ENCODE results near the gene EP400.

Gene EP400

GRCh38 chr12:131963381-131963780, 13.6 kb downstream of the EP400 start:
- Histone ChIP-seq H3K14ac (ENCODE audit: low read length) (no peak overlapping the region), H2BK15ac (ENCODE audit: low read length) (no peak overlapping the region), H3K4me1 (ENCODE audit: control insufficient read depth in 2 of 2, insufficient read depth in 1 of 2, low read depth in 1 of 2, low read length in 2 of 2) (no peaks in the 10 kb centered on the region), H3K79me1 (ENCODE audit: low read depth, low read length) (peaks cover 9% of the 10 kb centered on the region), H2BK120ac (ENCODE audit: low read depth, low read length) (no peak overlapping the region), H3K27me3 (ENCODE audit: control insufficient read depth in 3 of 3, insufficient read depth in 3 of 3, low read depth in 1 of 3, low read length in 3 of 3) (no peaks in the 10 kb centered on the region), H3K9me3 (replicated peaks in 1 of 2; ENCODE audit: control insufficient read depth in 2 of 2, insufficient read depth in 1 of 2, low read depth in 1 of 2, low read length in 2 of 2) (no peaks in the 10 kb centered on the region), H2AFZ (ENCODE audit: low read length) (no peak overlapping the region), H2BK5ac (ENCODE audit: low read length) (no peak overlapping the region), H3K36me3 (replicated peaks in 1 of 2; ENCODE audit: control insufficient read depth in 2 of 2, insufficient read depth in 2 of 2, low read length in 2 of 2) (peaks cover 7 to 63% of the 10 kb centered on the region in 2 donors), H3K23ac (ENCODE audit: low read depth, low read length, poor library complexity) (no peak overlapping the region), H4K8ac (ENCODE audit: low read depth, low read length) (no peak overlapping the region), H2AK5ac (ENCODE audit: low read depth, low read length) (no peak overlapping the region), H3K9ac (ENCODE audit: low read depth, low read length, poor library complexity) (no peak overlapping the region), H3K18ac (ENCODE audit: low read length) (no peak overlapping the region), H2BK12ac (ENCODE audit: low read length) (no peak overlapping the region), H3K4ac (ENCODE audit: low read length) (no peak overlapping the region), H3K27ac (replicated peaks; ENCODE audit: low read length) (no peak overlapping the region), H3K4me3 (ENCODE audit: low read length in 2 of 2) (no peak overlapping the region), H4K91ac (ENCODE audit: low read depth, low read length, poor library complexity) (no peak overlapping the region), H3K4me2 (ENCODE audit: insufficient read depth, low read length, poor library complexity, severe bottlenecking) (no peak overlapping the region)
- no peak for DNase-seq (ENCODE audit: low spot score)
- no CpG with 5 or more reads among the region's 4 CpGs for WGBS, 2 donors (ENCODE audit: extremely low coverage in 2 of 2, insufficient read length in 2 of 2, insufficient replicate concordance in 1 of 2)

GRCh38 chr12:131965073-131965472, 15.3 kb downstream of the EP400 start:
- Histone ChIP-seq H3K4me1 (ENCODE audit: control insufficient read depth in 2 of 2, insufficient read depth in 1 of 2, low read depth in 1 of 2, low read length in 2 of 2) (no peaks in the 10 kb centered on the region), H3K27ac (replicated peaks; ENCODE audit: low read length) (no peak overlapping the region), H2BK5ac (ENCODE audit: low read length) (no peak overlapping the region), H3K79me1 (ENCODE audit: low read depth, low read length) (peaks cover 9% of the 10 kb centered on the region), H3K27me3 (ENCODE audit: control insufficient read depth in 3 of 3, insufficient read depth in 3 of 3, low read depth in 1 of 3, low read length in 3 of 3) (no peaks in the 10 kb centered on the region), H3K4me2 (ENCODE audit: insufficient read depth, low read length, poor library complexity, severe bottlenecking) (no peak overlapping the region), H3K23ac (ENCODE audit: low read depth, low read length, poor library complexity) (no peak overlapping the region), H3K14ac (ENCODE audit: low read length) (no peak overlapping the region), H3K36me3 (replicated peaks in 1 of 2; ENCODE audit: control insufficient read depth in 2 of 2, insufficient read depth in 2 of 2, low read length in 2 of 2) (peaks cover 5 to 50% of the 10 kb centered on the region in 2 donors), H2AK5ac (ENCODE audit: low read depth, low read length) (no peak overlapping the region), H3K18ac (ENCODE audit: low read length) (no peak overlapping the region), H3K9me3 (replicated peaks in 1 of 2; ENCODE audit: control insufficient read depth in 2 of 2, insufficient read depth in 1 of 2, low read depth in 1 of 2, low read length in 2 of 2) (no peaks in the 10 kb centered on the region), H4K91ac (ENCODE audit: low read depth, low read length, poor library complexity) (no peak overlapping the region), H2BK120ac (ENCODE audit: low read depth, low read length) (no peak overlapping the region), H2BK12ac (ENCODE audit: low read length) (no peak overlapping the region), H3K4me3 (ENCODE audit: low read length in 2 of 2) (no peak overlapping the region), H2BK15ac (ENCODE audit: low read length) (no peak overlapping the region), H4K8ac (ENCODE audit: low read depth, low read length) (no peak overlapping the region), H2AFZ (ENCODE audit: low read length) (no peak overlapping the region), H3K9ac (ENCODE audit: low read depth, low read length, poor library complexity) (no peak overlapping the region), H3K4ac (ENCODE audit: low read length) (no peak overlapping the region)
- DNase-seq (ENCODE audit: low spot score), result no peak
- no CpG with 5 or more reads among the region's 2 CpGs for WGBS, 2 donors (ENCODE audit: extremely low coverage in 2 of 2, insufficient read length in 2 of 2, insufficient replicate concordance in 1 of 2)

- no peaks in the 10 kb centered on the region for H3K4me1 ChIP-seq (ENCODE audit: control insufficient read depth in 2 of 2, insufficient read depth in 1 of 2, low read depth in 1 of 2, low read length in 2 of 2)
- peaks cover 2 to 23% of the 10 kb centered on the region in 2 donors for H3K36me3 ChIP-seq (replicated peaks in 1 of 2; ENCODE audit: control insufficient read depth in 2 of 2, insufficient read depth in 2 of 2, low read length in 2 of 2)
- H2AFZ ChIP-seq (ENCODE audit: low read length), result no peak overlapping the region
- H3K4me3 ChIP-seq (ENCODE audit: low read length in 2 of 2), result no peak overlapping the region
- no peak overlapping the region for H3K27ac ChIP-seq (replicated peaks; ENCODE audit: low read length)
- no peak overlapping the region for H2BK120ac ChIP-seq (ENCODE audit: low read depth, low read length)
- no peak for DNase-seq (ENCODE audit: low spot score)
- no peak overlapping the region for H2BK12ac ChIP-seq (ENCODE audit: low read length)
- H2AK5ac ChIP-seq (ENCODE audit: low read depth, low read length), result no peak overlapping the region
- no peak overlapping the region for H3K4ac ChIP-seq (ENCODE audit: low read length)
- no peak overlapping the region for H2BK5ac ChIP-seq (ENCODE audit: low read length)
- no peak overlapping the region for H3K4me2 ChIP-seq (ENCODE audit: insufficient read depth, low read length, poor library complexity, severe bottlenecking)
- no CpG with 5 or more reads among the region's 1 CpG for WGBS, 2 donors (ENCODE audit: extremely low coverage in 2 of 2, insufficient read length in 2 of 2, insufficient replicate concordance in 1 of 2)
- H3K79me1 ChIP-seq (ENCODE audit: low read depth, low read length), result peaks cover 9% of the 10 kb centered on the region
- no peak overlapping the region for H3K23ac ChIP-seq (ENCODE audit: low read depth, low read length, poor library complexity)
- no peak overlapping the region for H4K91ac ChIP-seq (ENCODE audit: low read depth, low read length, poor library complexity)
- H3K27me3 ChIP-seq (ENCODE audit: control insufficient read depth in 3 of 3, insufficient read depth in 3 of 3, low read depth in 1 of 3, low read length in 3 of 3), result no peaks in the 10 kb centered on the region
- no peak overlapping the region for H2BK15ac ChIP-seq (ENCODE audit: low read length)
- no peak overlapping the region for H3K18ac ChIP-seq (ENCODE audit: low read length)
- H3K9me3 ChIP-seq (replicated peaks in 1 of 2; ENCODE audit: control insufficient read depth in 2 of 2, insufficient read depth in 1 of 2, low read depth in 1 of 2, low read length in 2 of 2), result no peaks in the 10 kb centered on the region
- no peak overlapping the region for H3K14ac ChIP-seq (ENCODE audit: low read length)
- H3K9ac ChIP-seq (ENCODE audit: low read depth, low read length, poor library complexity), result no peak overlapping the region
- no peak overlapping the region for H4K8ac ChIP-seq (ENCODE audit: low read depth, low read length)
Measured at GRCh38 chr12:131971226-131971625, 21.5 kb downstream of the EP400 start.

GRCh38 chr12:131975228-131975627, 25.5 kb downstream of the EP400 start:
- H3K4me3 ChIP-seq (ENCODE audit: low read length in 2 of 2), result no peak overlapping the region
- H2AFZ ChIP-seq (ENCODE audit: low read length), result no peak overlapping the region
- no peak overlapping the region for H3K4me2 ChIP-seq (ENCODE audit: insufficient read depth, low read length, poor library complexity, severe bottlenecking)
- DNase-seq (ENCODE audit: low spot score), result no peak
- H4K91ac ChIP-seq (ENCODE audit: low read depth, low read length, poor library complexity), result no peak overlapping the region
- no peak overlapping the region for H2BK120ac ChIP-seq (ENCODE audit: low read depth, low read length)
- no peak overlapping the region for H2BK15ac ChIP-seq (ENCODE audit: low read length)
- no peak overlapping the region for H2BK5ac ChIP-seq (ENCODE audit: low read length)
- no peak overlapping the region for H4K8ac ChIP-seq (ENCODE audit: low read depth, low read length)
- H2AK5ac ChIP-seq (ENCODE audit: low read depth, low read length), result no peak overlapping the region
- no peak overlapping the region for H3K23ac ChIP-seq (ENCODE audit: low read depth, low read length, poor library complexity)
- H2BK12ac ChIP-seq (ENCODE audit: low read length), result no peak overlapping the region
- H3K36me3 ChIP-seq (replicated peaks in 1 of 2; ENCODE audit: control insufficient read depth in 2 of 2, insufficient read depth in 2 of 2, low read length in 2 of 2), result peaks cover 6 to 49% of the 10 kb centered on the region in 2 donors
- H3K9me3 ChIP-seq (replicated peaks in 1 of 2; ENCODE audit: control insufficient read depth in 2 of 2, insufficient read depth in 1 of 2, low read depth in 1 of 2, low read length in 2 of 2), result no peaks in the 10 kb centered on the region
- no peak overlapping the region for H3K14ac ChIP-seq (ENCODE audit: low read length)
- no CpG with 5 or more reads among the region's 8 CpGs for WGBS, 2 donors (ENCODE audit: extremely low coverage in 2 of 2, insufficient read length in 2 of 2, insufficient replicate concordance in 1 of 2)
- H3K27me3 ChIP-seq (ENCODE audit: control insufficient read depth in 3 of 3, insufficient read depth in 3 of 3, low read depth in 1 of 3, low read length in 3 of 3), result no peaks in the 10 kb centered on the region
- H3K79me1 ChIP-seq (ENCODE audit: low read depth, low read length), result peaks cover 10% of the 10 kb centered on the region
- no peaks in the 10 kb centered on the region for H3K4me1 ChIP-seq (ENCODE audit: control insufficient read depth in 2 of 2, insufficient read depth in 1 of 2, low read depth in 1 of 2, low read length in 2 of 2)
- no peak overlapping the region for H3K9ac ChIP-seq (ENCODE audit: low read depth, low read length, poor library complexity)
- H3K18ac ChIP-seq (ENCODE audit: low read length), result no peak overlapping the region
- no peak overlapping the region for H3K4ac ChIP-seq (ENCODE audit: low read length)
- no peak overlapping the region for H3K27ac ChIP-seq (replicated peaks; ENCODE audit: low read length)
